ENCODE measurements around the gene STON1.

DNA sequence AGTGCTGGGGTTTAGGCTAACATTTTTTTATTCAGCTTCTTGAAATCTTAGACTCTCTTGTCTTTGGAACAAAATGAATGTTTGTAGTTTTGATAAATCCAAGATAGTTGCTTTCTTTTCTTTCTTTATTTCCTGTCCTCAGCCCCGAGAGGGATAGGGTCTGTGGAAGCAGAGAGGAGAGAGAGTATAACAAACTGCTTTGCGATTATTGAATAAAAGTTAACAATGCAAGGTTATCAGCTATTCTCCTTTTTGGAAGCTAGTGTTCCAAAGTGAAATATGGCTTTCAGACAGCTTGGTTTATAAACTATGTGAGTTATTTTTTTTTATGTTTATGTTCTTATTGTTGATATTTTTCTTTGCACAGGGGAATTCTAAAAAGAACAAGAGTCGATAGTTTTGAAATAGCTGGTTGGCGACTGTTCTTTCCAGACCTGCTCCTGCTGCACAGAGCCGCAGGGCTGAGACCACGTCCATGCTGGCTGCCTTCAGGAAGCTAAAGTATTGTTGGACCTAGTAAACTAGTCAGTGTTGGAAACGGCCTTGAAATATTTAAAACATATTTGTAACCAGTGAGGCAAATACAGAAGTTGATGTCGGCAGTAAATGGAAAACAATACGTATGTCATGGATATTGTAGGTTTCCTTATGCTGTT lies 15.5 kb upstream of the STON1 start:
- TF ChIP-seq, protein P1, sequence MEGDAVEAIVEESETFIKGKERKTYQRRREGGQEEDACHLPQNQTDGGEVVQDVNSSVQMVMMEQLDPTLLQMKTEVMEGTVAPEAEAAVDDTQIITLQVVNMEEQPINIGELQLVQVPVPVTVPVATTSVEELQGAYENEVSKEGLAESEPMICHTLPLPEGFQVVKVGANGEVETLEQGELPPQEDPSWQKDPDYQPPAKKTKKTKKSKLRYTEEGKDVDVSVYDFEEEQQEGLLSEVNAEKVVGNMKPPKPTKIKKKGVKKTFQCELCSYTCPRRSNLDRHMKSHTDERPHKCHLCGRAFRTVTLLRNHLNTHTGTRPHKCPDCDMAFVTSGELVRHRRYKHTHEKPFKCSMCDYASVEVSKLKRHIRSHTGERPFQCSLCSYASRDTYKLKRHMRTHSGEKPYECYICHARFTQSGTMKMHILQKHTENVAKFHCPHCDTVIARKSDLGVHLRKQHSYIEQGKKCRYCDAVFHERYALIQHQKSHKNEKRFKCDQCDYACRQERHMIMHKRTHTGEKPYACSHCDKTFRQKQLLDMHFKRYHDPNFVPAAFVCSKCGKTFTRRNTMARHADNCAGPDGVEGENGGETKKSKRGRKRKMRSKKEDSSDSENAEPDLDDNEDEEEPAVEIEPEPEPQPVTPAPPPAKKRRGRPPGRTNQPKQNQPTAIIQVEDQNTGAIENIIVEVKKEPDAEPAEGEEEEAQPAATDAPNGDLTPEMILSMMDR (conservative IDR thresholded peaks at IDR 0.05) = no peak
- TF ChIP-seq ZFX (IDR thresholded peaks at IDR 0.05) = no peak
